Stimulated activated naive CD8-positive, alpha-beta T cell treated with anti-CD3 and anti-CD28 coated beads, Interleukin-15, Interleukin-2, amounts not matched to agents 100 U/mL and 50 U/mL, for 24 hours (primary cell): ENCODE results near the gene PYROXD2.
"Not testable (repeated sequence)": the region's sequence is repeated elsewhere in the genome, so short reads cannot be mapped to it uniquely, and the experiment has no call there.

Experiments
- ATAC-seq: fragments of 150-1000 bp; cut with Tn5 transposase; one replicate; pipeline ENCODE4 v1.10.0; 2021
- DNase-seq: peaks from one replicate; pipeline ENCODE4 v3.0.0; 2021

PYROXD2 gene

GRCh38 chr10:98390406-98390805 is 24.6 kb downstream of the PYROXD2 start:
- ATAC-seq: no peak

GRCh38 chr10:98389398-98389797 is 25.6 kb downstream of the PYROXD2 start:
- no peak for ATAC-seq

More at GRCh38 chr10:98390406-98390805, 24.6 kb downstream of the PYROXD2 start:
- no peak for DNase-seq

GRCh38 chr10:98388101-98388655 is 26.8 kb downstream of the PYROXD2 start:
- no peak for DNase-seq
- no peak for ATAC-seq

More at GRCh38 chr10:98389398-98389797, 25.6 kb downstream of the PYROXD2 start:
- no peak for DNase-seq

- ATAC-seq (no peak), DNase-seq (no peak)
These were observed 30.4 kb downstream of the PYROXD2 start for GRCh38 chr10:98384531-98385133.

- ATAC-seq: no peak
These were observed 31.1 kb downstream of the PYROXD2 start for GRCh38 chr10:98383869-98384268.

GRCh38 chr10:98383134-98383667 is 31.8 kb downstream of the PYROXD2 start:
- DNase-seq, ATAC-seq: not testable (repeated sequence)

More at GRCh38 chr10:98383869-98384268, 31.1 kb downstream of the PYROXD2 start:
- no peak for DNase-seq

GRCh38 chr10:98382691-98383101 is 32.3 kb downstream of the PYROXD2 start:
- no peak for ATAC-seq
- DNase-seq: no peak

GRCh38 chr10:98380493-98381339 is 34.3 kb downstream of the PYROXD2 start:
- ATAC-seq (no peak), DNase-seq (no peak)

GRCh38 chr10:98378722-98379121 is 36.3 kb downstream of the PYROXD2 start:
- ATAC-seq: no peak
- no peak for DNase-seq

- ATAC-seq (no peak), DNase-seq (no peak)
These were observed 37.4 kb downstream of the PYROXD2 start for GRCh38 chr10:98377536-98377935.

GRCh38 chr10:98377001-98377400 is 38.0 kb downstream of the PYROXD2 start:
- ATAC-seq: no peak
- no peak for DNase-seq

GRCh38 chr10:98376485-98376884 is 38.5 kb downstream of the PYROXD2 start:
- DNase-seq (no peak), ATAC-seq (no peak)

- ATAC-seq: no peak
These were observed 40.6 kb downstream of the PYROXD2 start for GRCh38 chr10:98374217-98374985.

GRCh38 chr10:98373260-98374040 is 41.5 kb downstream of the PYROXD2 start:
- ATAC-seq: no peak

More at GRCh38 chr10:98374217-98374985, 40.6 kb downstream of the PYROXD2 start:
- no peak for DNase-seq

GRCh38 chr10:98370831-98371820 is 43.9 kb downstream of the PYROXD2 start:
- DNase-seq: no peak
- no peak for ATAC-seq

More at GRCh38 chr10:98373260-98374040, 41.5 kb downstream of the PYROXD2 start:
- DNase-seq: no peak

- no peak for DNase-seq
- ATAC-seq: no peak
These were observed 45.2 kb downstream of the PYROXD2 start for GRCh38 chr10:98369801-98370200.

- no peak for ATAC-seq
- DNase-seq: no peak
These were observed 46.3 kb downstream of the PYROXD2 start for GRCh38 chr10:98368644-98369043.

GRCh38 chr10:98367604-98368451 is 47.2 kb downstream of the PYROXD2 start:
- DNase-seq: no peak
- no peak for ATAC-seq

- ATAC-seq: no peak
- no peak for DNase-seq
These were observed 48.9 kb downstream of the PYROXD2 start for GRCh38 chr10:98366062-98366530.
